SK-N-MC (cell line): Measurements from ENCODE around the gene TBC1D24.

Experiments used
- DNase-seq: peaks from one replicate; pipeline ENCODE4 v3.0.0-alpha.2; 2011; ENCODE audit warnings: low read depth, low spot score
- H3K27ac ChIP-seq: fragments of 200-600 bp; sonication (generic); 2 replicates; pipeline ENCODE4 v1.5.1; 2016; ENCODE audit warnings: mixed run types
- H3K36me3 ChIP-seq: fragments of 200-600 bp; sonication (generic); 2 replicates; pipeline ENCODE4 v1.6.1; 2017; ENCODE audit warnings: antibody characterized with exemption, low read length, mixed read lengths; ENCODE audit not compliant: insufficient read depth
- H3K4me3 ChIP-seq: fragments of 200-600 bp; sonication (generic); 2 replicates; pipeline ENCODE4 v1.5.1; 2016
- H3K9ac ChIP-seq: fragments of 200-600 bp; sonication (generic); 2 replicates; pipeline ENCODE4 v1.8.0; 2017; ENCODE audit warnings: mixed run types, mixed read lengths; ENCODE audit not compliant: insufficient read length
- H3K9me3 ChIP-seq: fragments of 200-600 bp; sonication (generic); 2 replicates; pipeline ENCODE4 v1.6.1; 2017; ENCODE audit warnings: low read depth, mild to moderate bottlenecking, antibody characterized with exemption, low read length, moderate library complexity, mixed read lengths
- EZH2 ChIP-seq: fragments of 200-600 bp; sonication (generic); IDR thresholded peaks from one replicate; pipeline ENCODE4 v1.6.1; 2017; ENCODE audit warnings: antibody characterized with exemption
- FOXP2 ChIP-seq: optimal IDR thresholded peaks from 2 replicates; pipeline ENCODE3; 2011; ENCODE audit warnings: mild to moderate bottlenecking, moderate library complexity; ENCODE audit not compliant: insufficient read depth; ENCODE audit errors: extremely low read length, control extremely low read depth
- POLR2AphosphoS5 ChIP-seq: IDR thresholded peaks from 2 replicates; pipeline ENCODE4 v1.6.1; 2012; ENCODE audit warnings: mild to moderate bottlenecking, low read depth, low read length, borderline replicate concordance

The TBC1D24 gene

DNA sequence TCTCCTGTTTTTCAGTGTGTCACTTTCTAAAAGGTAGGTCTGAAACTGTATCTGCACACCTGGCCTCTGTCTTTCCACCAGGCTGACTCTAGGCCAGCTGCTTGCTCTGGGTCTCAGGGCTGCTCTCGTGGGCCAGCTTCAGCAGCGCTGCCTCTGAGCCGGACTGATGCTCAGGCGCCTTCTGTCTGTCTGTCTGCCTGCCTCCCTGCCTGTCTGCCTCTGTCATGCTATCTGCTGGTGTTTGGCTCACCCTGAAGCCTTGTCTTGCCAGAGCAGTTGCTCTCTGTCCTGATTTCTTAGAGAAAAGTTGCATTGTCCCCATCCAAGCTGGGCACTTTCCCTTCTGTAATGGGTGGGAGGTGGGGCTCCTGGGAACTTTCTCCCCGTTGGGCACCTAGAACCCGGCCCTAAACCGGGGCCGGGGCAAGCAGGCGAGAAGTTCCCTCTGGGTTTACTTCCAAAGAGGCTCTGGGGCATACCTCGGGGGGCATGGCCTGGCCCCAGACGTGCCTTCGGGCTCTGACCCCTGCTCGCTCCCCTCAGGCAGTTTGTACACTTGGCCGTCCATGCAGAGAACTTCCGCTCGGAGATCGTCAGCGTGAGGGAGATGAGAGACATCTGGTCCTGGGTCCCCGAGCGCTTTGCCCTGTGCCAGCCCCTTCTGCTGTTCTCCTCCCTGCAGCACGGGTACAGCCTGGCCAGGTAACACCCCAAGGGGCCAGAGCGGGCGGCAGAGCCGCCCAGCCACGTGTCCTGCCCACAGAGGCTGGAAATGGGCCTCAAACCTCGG, 23.0 kb downstream of the TBC1D24 start:
- no peak overlapping the region for H3K27ac ChIP-seq
- H3K4me3 ChIP-seq = no peak overlapping the region
- H3K36me3 ChIP-seq = peaks cover 5% of the 10 kb centered on the region; the same call in 1 of the 2 replicates
- no peak for DNase-seq
- no peak overlapping the region for H3K9ac ChIP-seq
- no peak for TF ChIP-seq EZH2
- no peak for TF ChIP-seq POLR2AphosphoS5
- no peak for TF ChIP-seq FOXP2
- H3K9me3 ChIP-seq = no peaks in the 10 kb centered on the region

- H3K36me3 ChIP-seq = peaks cover 5% of the 10 kb centered on the region; the same call in 1 of the 2 replicates
- H3K27ac ChIP-seq = no peak overlapping the region
- no peak for DNase-seq
- no peak overlapping the region for H3K4me3 ChIP-seq
- no peak overlapping the region for H3K9ac ChIP-seq
- TF ChIP-seq POLR2AphosphoS5 (no peak), FOXP2 (no peak), EZH2 (no peak)
- no peaks in the 10 kb centered on the region for H3K9me3 ChIP-seq
These were observed 23.8 kb downstream of the TBC1D24 start for GRCh38 chr16:2498531-2499253.

- Histone ChIP-seq H3K27ac (no peak overlapping the region), H3K9me3 (no peaks in the 10 kb centered on the region), H3K4me3 (no peak overlapping the region), H3K36me3 (peaks cover 5% of the 10 kb centered on the region; the same call in 1 of the 2 replicates), H3K9ac (no peak overlapping the region)
- DNase-seq = no peak
- no peak for TF ChIP-seq EZH2
- TF ChIP-seq FOXP2 = no peak
- TF ChIP-seq POLR2AphosphoS5 = no peak
These were observed 24.5 kb downstream of the TBC1D24 start for GRCh38 chr16:2499454-2499853.

- Histone ChIP-seq H3K27ac (no peak overlapping the region), H3K9me3 (no peaks in the 10 kb centered on the region), H3K4me3 (no peak overlapping the region), H3K36me3 (peaks cover 5% of the 10 kb centered on the region; the same call in 1 of the 2 replicates), H3K9ac (no peak overlapping the region)
- TF ChIP-seq POLR2AphosphoS5 (no peak), EZH2 (no peak), FOXP2 (no peak)
- DNase-seq = no peak
These were observed 25.0 kb downstream of the TBC1D24 start for GRCh38 chr16:2499890-2500429.

DNA sequence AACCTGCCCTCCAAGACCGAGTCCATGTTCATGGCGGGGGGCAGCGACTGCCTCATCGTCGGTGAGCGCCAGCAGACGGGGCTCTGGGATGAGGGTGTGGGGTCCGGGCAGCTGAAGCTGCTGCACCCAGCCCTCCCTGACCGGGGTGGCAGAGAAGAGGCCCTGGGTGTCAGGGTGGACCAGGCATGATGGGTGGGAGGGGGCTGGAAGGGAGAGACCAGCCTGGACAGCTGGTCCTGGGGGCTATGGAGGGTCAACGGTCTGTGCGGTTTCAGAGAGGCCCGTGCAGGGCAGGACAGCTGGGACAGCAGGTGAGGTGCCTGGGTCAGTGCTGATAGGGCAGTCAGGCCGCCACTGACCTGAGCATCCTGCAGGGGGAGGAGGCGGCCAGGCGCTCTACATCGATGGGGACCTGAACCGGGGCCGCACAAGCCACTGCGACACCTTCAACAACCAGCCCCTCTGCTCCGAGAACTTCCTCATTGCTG, 25.5 kb downstream of the TBC1D24 start:
- peaks cover 5% of the 10 kb centered on the region; the same call in 1 of the 2 replicates for H3K36me3 ChIP-seq
- no peak overlapping the region for H3K4me3 ChIP-seq
- no peak for TF ChIP-seq FOXP2
- TF ChIP-seq EZH2 = no peak
- TF ChIP-seq POLR2AphosphoS5 = no peak
- H3K9me3 ChIP-seq = no peaks in the 10 kb centered on the region
- H3K27ac ChIP-seq = no peak overlapping the region
- H3K9ac ChIP-seq = no peak overlapping the region
- DNase-seq = no peak

DNA sequence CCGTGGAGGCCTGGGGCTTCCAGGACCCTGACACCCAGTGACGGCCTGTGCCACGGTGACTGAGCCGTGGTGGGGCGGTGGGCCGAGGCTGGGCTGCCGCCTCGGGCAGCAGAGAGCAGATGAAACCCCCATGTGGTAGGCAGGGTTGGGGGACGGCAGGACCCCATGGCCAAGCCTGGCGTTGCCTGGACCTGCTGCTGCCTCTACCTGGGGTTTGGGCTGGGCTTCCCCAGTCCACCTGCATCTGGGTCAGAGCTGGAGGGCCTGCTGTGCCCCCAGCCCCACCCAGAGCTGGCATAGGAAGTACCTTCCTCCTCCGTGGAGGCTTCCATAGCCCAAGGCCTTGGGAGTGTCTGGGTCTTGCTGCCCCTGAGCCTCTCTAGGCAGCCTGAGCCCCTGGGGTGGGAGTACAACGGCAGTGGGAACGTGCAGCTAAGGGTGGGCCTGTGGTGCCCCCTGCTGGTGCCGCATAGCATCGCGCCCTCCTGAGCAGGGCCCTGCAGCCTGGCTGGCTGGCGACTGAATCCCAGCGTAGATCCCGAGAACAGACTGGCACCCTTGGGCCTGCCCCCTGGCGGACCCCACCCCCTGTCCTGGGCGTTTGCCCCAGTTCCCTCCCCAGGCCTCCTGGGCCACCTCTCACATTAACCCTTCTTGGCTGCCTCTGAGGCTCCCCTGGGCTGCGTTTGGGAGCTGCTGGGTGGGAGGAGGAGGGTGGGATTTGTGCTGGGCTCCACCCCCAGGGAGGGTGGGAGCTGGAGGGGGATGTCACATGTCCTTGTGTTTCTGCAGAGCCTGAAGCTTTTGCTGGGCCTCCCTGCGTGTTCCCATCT, 26.2 kb downstream of the TBC1D24 start:
- H3K9me3 ChIP-seq = no peaks in the 10 kb centered on the region
- peaks cover 5% of the 10 kb centered on the region; the same call in 1 of the 2 replicates for H3K36me3 ChIP-seq
- H3K9ac ChIP-seq = no peak overlapping the region
- H3K27ac ChIP-seq = no peak overlapping the region
- peak overlapping the region; percentile 80 for H3K4me3 ChIP-seq
- DNase-seq = no peak
- TF ChIP-seq FOXP2 = no peak
- no peak for TF ChIP-seq EZH2
- TF ChIP-seq POLR2AphosphoS5 = no peak

- peak overlapping the region; percentile 80 for H3K4me3 ChIP-seq
- H3K36me3 ChIP-seq = no peaks in the 10 kb centered on the region; the same call in 1 of the 2 replicates
- H3K27ac ChIP-seq = no peak overlapping the region
- no peaks in the 10 kb centered on the region for H3K9me3 ChIP-seq
- H3K9ac ChIP-seq = no peak overlapping the region
- no peak for DNase-seq
- TF ChIP-seq FOXP2 = no peak
- TF ChIP-seq EZH2 = no peak
- TF ChIP-seq POLR2AphosphoS5 = no peak
These were observed 27.3 kb downstream of the TBC1D24 start for GRCh38 chr16:2501946-2502895.
